ENCODE results near the gene CDH13.
A peak's percentile ranks its signal among the peaks of the same experiment; 100 is the strongest.

Gene CDH13

DNA sequence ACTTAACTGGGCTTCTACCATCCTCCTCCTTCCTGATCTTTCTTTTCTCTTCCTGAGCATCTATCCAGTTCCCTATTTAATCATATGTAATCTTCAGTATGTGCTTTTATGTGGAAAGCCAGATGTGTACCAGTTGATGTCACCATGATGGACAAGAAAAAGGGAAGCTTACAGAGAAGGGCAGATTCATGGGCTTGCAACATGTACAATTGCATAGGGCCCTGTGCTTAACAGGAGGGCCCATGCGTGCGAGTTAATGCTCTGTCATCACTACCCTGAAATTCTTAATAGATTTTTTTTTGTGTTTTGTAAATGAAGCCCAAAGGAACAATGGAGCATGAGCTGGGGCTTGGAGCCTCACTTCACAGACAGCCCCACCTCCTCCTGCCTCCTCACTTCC is 124.3 kb downstream of the CDH13 start:
- no peak overlapping the region for H3K4me3 ChIP-seq (ENCODE audit: low read depth, low read length)
- TF ChIP-seq, protein P1, sequence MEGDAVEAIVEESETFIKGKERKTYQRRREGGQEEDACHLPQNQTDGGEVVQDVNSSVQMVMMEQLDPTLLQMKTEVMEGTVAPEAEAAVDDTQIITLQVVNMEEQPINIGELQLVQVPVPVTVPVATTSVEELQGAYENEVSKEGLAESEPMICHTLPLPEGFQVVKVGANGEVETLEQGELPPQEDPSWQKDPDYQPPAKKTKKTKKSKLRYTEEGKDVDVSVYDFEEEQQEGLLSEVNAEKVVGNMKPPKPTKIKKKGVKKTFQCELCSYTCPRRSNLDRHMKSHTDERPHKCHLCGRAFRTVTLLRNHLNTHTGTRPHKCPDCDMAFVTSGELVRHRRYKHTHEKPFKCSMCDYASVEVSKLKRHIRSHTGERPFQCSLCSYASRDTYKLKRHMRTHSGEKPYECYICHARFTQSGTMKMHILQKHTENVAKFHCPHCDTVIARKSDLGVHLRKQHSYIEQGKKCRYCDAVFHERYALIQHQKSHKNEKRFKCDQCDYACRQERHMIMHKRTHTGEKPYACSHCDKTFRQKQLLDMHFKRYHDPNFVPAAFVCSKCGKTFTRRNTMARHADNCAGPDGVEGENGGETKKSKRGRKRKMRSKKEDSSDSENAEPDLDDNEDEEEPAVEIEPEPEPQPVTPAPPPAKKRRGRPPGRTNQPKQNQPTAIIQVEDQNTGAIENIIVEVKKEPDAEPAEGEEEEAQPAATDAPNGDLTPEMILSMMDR (IDR thresholded peaks at IDR 0.05; ENCODE audit: low read depth, low read length): no peak
- in situ Hi-C loops (cut with HindIII; ENCODE audit: low sequenced_read_pairs): no loop called here

DNA sequence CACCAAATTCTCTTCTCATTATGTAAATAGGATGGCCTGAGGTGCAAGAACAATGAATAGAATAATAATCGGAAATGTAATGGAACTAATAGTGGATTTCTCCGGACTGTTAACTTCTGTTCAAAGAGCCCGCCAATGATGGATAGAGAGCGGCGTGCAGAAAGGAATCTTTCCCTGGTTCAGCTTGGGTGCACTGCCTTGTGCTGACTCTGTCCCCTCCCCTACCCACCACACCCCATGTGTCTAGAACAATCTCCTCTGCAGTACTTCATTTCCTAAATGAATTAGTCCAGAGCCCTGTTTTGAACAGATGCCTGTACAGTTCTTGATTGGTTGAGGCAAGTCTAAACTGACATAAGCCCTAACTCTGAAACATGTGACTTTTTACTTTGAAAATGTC is 125.4 kb downstream of the CDH13 start:
- no peak overlapping the region for H3K4me3 ChIP-seq (ENCODE audit: low read depth, low read length)
- TF ChIP-seq, protein P1 (IDR thresholded peaks at IDR 0.05; ENCODE audit: low read depth, low read length): no peak
- in situ Hi-C loops (cut with HindIII; ENCODE audit: low sequenced_read_pairs): no loop called here
- no peak for DNase-seq (ENCODE audit: low read depth, low spot score)

More for the DNA sequence above, 124.3 kb downstream of the CDH13 start:
- no peak for DNase-seq (ENCODE audit: low read depth, low spot score)

DNA sequence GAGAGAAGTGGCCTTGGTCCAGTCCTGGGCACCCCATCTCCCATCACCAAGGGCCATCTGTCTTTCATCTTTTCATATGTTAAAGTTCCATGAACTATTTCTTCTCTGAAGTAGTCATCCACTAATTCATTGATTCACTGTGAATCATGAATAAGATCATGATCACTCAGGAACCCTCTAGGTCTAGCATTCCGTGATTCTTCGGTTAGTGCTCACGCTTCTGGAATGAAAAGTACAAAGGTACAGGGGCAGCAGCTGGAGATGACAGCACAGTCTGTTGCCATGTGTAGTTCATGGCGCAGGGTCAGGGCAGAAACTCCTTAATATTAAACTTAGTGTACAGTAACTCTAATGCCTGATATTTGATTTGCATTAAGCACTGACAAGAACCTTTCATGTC is 127.1 kb downstream of the CDH13 start:
- H3K4me3 ChIP-seq (ENCODE audit: low read depth, low read length): no peak overlapping the region
- DNase-seq (ENCODE audit: low read depth, low spot score): peak; percentile 36
- TF ChIP-seq, protein P1 (IDR thresholded peaks at IDR 0.05; ENCODE audit: low read depth, low read length): no peak
- in situ Hi-C loops (cut with HindIII; ENCODE audit: low sequenced_read_pairs): no loop called here

DNA sequence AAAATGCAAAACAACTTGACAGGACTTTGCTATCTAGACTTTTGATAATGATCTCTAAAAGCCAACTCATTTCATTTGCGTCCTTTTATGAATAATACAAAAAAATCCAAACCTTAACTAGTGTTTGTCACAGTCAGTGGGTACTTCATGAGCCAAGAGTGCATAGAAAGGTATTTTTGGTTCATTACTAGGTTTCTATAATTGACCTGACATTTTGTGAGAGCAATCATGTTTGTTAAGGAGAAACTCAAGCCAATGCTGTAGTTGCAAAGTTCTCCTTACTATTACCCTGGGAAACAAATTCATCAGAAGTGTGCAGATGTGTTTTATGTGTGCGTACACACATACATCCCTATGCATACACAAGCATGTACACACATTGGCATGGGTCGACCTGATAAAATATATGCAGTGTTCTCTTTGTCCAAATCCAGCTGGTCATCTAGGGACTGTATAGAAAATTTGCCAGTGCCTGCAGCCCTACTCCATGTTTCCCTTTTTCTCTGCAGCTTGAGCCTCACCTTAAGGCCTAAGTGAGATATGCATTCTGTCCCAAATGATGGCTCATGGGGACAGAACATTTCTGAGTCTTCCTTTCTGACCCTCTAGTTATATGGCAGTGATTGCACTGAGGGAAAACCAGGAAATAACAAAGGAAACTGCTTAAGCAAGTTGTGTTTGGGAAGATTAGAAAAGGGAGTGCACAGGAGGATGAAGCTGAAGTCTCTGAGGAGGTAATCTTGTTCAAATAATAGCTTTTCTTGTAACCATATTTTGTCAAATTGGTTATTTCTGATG is 128.1 kb downstream of the CDH13 start:
- TF ChIP-seq, protein P1 (IDR thresholded peaks at IDR 0.05; ENCODE audit: low read depth, low read length): no peak
- no peak for DNase-seq (ENCODE audit: low read depth, low spot score)
- no peak overlapping the region for H3K4me3 ChIP-seq (ENCODE audit: low read depth, low read length)
- in situ Hi-C loops (cut with HindIII; ENCODE audit: low sequenced_read_pairs): no loop called here

DNA sequence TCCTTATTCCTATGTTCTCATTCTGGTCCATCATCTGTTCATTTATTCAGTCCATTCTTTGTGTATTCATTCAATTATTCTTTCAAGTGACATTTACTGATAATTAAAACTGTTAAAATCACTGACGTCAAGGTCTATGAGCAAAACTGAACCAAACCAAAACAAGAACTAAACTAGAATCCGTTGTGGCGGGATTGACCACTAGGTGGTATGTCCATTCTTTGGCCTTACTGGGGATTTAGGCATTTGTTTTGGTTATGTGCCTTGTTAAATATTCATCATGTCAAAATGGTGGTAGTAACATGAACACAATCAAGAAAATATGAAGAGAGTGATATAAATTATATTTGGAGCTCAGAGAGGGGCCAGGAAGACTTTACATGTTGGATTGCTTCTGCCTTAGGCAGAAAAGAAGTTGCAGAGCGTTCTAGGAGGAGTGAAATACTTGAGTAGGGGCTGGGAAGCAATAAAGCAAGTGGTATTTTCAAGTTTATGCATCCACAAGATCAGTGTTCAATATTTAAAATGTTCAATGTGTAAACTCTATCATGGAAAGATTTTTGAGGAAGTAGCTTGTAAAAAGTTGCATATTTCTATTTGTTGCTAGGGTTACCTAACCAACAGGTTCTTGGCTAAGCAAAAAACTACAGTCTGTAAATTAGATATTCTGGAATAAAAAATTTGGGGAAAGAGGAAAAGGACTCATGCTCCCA is 129.0 kb downstream of the CDH13 start:
- TF ChIP-seq, protein P1 (IDR thresholded peaks at IDR 0.05; ENCODE audit: low read depth, low read length): peak; percentile 31
- peak; percentile 34 for DNase-seq (ENCODE audit: low read depth, low spot score)
- in situ Hi-C loops (cut with HindIII; ENCODE audit: low sequenced_read_pairs): no loop called here
- H3K4me3 ChIP-seq (ENCODE audit: low read depth, low read length): no peak overlapping the region

DNA sequence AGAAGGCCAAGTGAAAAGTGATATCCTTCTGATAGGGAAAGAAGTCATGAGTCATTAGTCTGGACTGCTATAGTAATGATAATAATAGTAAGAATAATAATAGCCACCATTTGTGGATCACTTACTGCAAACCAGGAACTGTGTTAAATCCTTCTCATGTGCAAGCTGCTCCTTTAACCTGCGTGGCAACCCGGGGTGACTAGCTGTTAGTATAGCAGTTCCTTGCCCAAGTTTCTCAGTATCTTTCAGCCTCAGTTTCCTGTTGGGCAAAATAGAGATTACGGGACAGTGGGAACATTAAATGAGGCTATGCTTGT is 129.5 kb downstream of the CDH13 start:
- peak; percentile 35 for DNase-seq (ENCODE audit: low read depth, low spot score)
- no peak overlapping the region for H3K4me3 ChIP-seq (ENCODE audit: low read depth, low read length)
- TF ChIP-seq, protein P1 (IDR thresholded peaks at IDR 0.05; ENCODE audit: low read depth, low read length): no peak
- in situ Hi-C loops (cut with HindIII; ENCODE audit: low sequenced_read_pairs): no loop called here

Measured in astrocyte of the spinal cord (primary cell).